Measurements from ENCODE around the gene XAGE1A. TPM values are rescaled to one million over a fixed set of nuclear protein-coding genes. Genes with fewer than 3 reads are reported as not detected.
"Not testable (repeated sequence)": the region's sequence is repeated elsewhere in the genome, so short reads cannot be mapped to it uniquely, and the experiment has no call there.

The XAGE1A gene, protein sequence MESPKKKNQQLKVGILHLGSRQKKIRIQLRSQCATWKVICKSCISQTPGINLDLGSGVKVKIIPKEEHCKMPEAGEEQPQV
- total RNA-seq (2021; ENCODE audit: unreplicated experiment) (not detected), Bru-seq, nascent RNA (not detected), BruChase-seq, experiment 1, labeled RNA remaining after a 2-hour chase (not detected), BruChase-seq, experiment 2, labeled RNA remaining after a 6-hour chase (not detected)
- polyA plus RNA-seq (2012; ENCODE audit: insufficient read length), result not detected
- long read RNA-seq, result 0 reads

DNA sequence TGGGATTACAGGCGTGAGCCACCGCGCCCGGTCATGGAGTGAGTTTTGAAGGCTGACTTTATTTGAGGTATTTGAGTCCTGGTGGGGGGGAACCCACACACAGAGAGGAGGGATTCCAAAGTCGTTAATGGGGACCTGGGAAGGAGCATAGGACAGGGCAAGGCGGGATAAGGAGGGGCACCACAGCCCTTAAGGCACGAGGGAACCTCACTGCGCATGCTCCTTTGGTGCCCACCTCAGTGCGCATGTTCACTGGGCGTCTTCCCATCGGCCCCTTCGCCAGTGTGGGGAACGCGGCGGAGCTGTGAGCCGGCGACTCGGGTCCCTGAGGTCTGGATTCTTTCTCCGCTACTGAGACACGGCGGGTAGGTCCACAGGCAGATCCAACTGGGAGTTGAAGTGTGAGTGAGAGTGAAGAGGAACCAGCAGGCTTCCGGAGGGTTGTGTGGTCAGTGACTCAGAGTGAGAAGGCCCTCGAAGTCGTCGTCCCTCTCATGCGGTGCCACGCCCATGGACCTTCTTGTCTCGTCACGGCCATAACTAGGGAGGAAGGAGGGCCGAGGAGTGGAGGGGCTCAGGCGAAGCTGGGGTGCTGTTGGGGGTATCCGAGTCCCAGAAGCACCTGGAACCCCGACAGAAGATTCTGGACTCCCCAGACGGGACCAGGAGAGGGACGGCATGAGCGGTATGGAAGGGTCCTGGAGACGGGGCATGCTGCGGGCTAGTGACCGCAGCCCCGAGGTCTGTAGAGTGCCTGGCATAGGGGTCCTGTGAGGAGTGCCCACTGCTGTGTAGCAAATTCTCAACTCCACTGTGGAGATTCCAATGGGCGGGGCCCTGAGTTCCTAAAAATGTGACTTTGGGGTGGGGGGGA lies at the start of gene XAGE1A:
TSS of gene XAGE1A (plus strand) at position 264 of the 874 bp plus-strand sequence. CDS start 1,554 bp downstream, outside the sequence.
- DNase-seq (ENCODE audit: low read depth, low spot score); ATAC-seq; CTCF ChIA-PET; H3K36me3 ChIP-seq (ENCODE audit: control insufficient read depth, insufficient read depth, low read length); POLR2A ChIA-PET; H3K4me3 ChIP-seq (ENCODE audit: low read depth in 2 of 2, low read length in 2 of 2); intact Hi-C loops (cut with micrococcal nuclease; ENCODE audit: unreplicated experiment); H3K4me1 ChIP-seq (ENCODE audit: control insufficient read depth, insufficient read depth, low read length); H3K9me3 ChIP-seq (ENCODE audit: control insufficient read depth, insufficient read depth, low read depth, low read length); BruUV-seq (replicated peaks); H3K27me3 ChIP-seq (ENCODE audit: control insufficient read depth, insufficient read depth, low read length); in situ Hi-C loops (cut with HindIII; ENCODE audit: low pct_unique_long_range_greater_than_20kb, low sequenced_read_pairs); H3K27ac ChIP-seq (ENCODE audit: low read length): not testable (repeated sequence)

DNA sequence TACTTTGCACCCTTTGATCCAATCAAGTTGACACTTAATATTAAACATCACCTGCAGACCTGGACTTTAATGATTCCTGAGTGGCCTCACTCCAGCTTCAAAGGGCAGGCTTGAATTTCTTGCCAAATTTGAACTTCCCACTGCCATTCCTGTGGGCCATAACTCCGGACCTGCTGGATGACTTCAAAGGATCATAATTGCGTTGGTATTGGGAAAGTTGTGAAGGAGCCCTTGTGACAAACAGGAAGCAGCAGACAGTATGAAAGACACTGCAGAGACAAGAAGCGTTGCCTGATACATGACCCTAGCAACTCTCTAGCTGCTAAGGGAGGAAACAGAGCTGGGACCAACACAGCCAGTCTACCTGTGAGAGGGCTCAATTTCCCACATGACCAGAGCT lies 43.6 kb upstream of the XAGE1A start:
- BruUV-seq (replicated peaks); H3K27ac ChIP-seq (ENCODE audit: low read length); POLR2A ChIA-PET; ATAC-seq; intact Hi-C loops (cut with micrococcal nuclease; ENCODE audit: unreplicated experiment); DNase-seq (ENCODE audit: low read depth, low spot score); H3K36me3 ChIP-seq (ENCODE audit: control insufficient read depth, insufficient read depth, low read length); H3K4me1 ChIP-seq (ENCODE audit: control insufficient read depth, insufficient read depth, low read length); H3K27me3 ChIP-seq (ENCODE audit: control insufficient read depth, insufficient read depth, low read length); in situ Hi-C loops (cut with HindIII; ENCODE audit: low pct_unique_long_range_greater_than_20kb, low sequenced_read_pairs); H3K9me3 ChIP-seq (ENCODE audit: control insufficient read depth, insufficient read depth, low read depth, low read length); H3K4me3 ChIP-seq (ENCODE audit: low read depth in 2 of 2, low read length in 2 of 2); CTCF ChIA-PET: not testable (repeated sequence)

DNA sequence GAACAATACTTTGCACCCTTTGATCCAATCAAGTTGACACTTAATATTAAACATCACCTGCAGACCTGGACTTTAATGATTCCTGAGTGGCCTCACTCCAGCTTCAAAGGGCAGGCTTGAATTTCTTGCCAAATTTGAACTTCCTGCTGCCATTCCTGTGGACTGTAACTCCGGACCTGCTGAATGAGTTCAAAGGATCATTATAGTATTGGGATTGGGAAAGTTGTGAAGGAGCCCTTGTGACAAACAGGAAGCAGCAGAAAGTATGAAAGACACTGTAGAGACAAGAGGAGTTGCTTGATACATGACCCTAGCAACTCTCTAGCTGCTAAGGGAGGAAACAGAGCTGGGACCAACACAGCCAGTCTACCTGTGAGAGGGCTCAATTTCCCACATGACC lies 24.3 kb upstream of the XAGE1A start:
- ATAC-seq; DNase-seq (ENCODE audit: low read depth, low spot score); BruUV-seq (replicated peaks); H3K27ac ChIP-seq (ENCODE audit: low read length); H3K36me3 ChIP-seq (ENCODE audit: control insufficient read depth, insufficient read depth, low read length); intact Hi-C loops (cut with micrococcal nuclease; ENCODE audit: unreplicated experiment); POLR2A ChIA-PET; H3K27me3 ChIP-seq (ENCODE audit: control insufficient read depth, insufficient read depth, low read length); H3K9me3 ChIP-seq (ENCODE audit: control insufficient read depth, insufficient read depth, low read depth, low read length); in situ Hi-C loops (cut with HindIII; ENCODE audit: low pct_unique_long_range_greater_than_20kb, low sequenced_read_pairs); H3K4me3 ChIP-seq (ENCODE audit: low read depth in 2 of 2, low read length in 2 of 2); CTCF ChIA-PET; H3K4me1 ChIP-seq (ENCODE audit: control insufficient read depth, insufficient read depth, low read length): not testable (repeated sequence)

DNA sequence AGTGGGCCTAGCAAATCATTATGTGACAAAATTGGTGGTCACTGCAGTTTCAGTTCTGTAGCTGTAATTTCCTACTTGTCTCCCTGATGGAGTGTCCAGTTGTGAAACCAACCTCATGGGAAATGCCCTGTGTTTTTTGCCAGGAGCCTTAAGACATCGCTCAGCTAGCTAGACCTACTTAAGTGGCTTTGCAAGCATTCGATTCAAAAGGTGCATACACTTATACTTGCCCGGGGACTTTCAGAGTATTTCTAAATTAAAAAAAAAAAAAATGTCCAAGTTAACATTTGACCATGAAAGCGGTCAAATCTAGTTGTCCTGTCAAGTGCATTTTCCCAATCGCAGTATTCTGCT lies 788 bp downstream of the XAGE1A start:
- ATAC-seq; H3K9me3 ChIP-seq (ENCODE audit: control insufficient read depth, insufficient read depth, low read depth, low read length); H3K27ac ChIP-seq (ENCODE audit: low read length); POLR2A ChIA-PET; intact Hi-C loops (cut with micrococcal nuclease; ENCODE audit: unreplicated experiment); in situ Hi-C loops (cut with HindIII; ENCODE audit: low pct_unique_long_range_greater_than_20kb, low sequenced_read_pairs); DNase-seq (ENCODE audit: low read depth, low spot score); H3K27me3 ChIP-seq (ENCODE audit: control insufficient read depth, insufficient read depth, low read length); BruUV-seq (replicated peaks); H3K4me3 ChIP-seq (ENCODE audit: low read depth in 2 of 2, low read length in 2 of 2); CTCF ChIA-PET; H3K4me1 ChIP-seq (ENCODE audit: control insufficient read depth, insufficient read depth, low read length); H3K36me3 ChIP-seq (ENCODE audit: control insufficient read depth, insufficient read depth, low read length): not testable (repeated sequence)

DNA sequence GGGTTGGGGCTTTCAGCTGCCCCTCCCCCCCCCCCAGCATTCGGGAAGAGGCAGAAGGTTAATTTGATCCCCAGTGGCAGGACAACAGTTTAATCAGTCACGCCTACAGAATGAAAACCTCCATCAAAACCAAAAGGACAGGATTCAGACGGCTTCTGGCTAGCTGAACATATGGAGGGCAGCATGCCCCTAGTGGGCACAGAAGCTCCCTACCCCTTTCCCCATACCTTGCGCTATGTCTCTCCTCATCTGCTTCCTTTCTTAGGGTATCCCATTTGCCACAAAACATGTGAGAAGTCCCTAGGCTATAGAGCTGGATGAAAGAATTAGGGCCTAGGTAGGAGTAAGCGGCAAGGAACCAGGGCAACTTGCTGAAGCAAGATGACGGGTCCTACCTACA lies 5.8 kb downstream of the XAGE1A start:
- H3K27me3 ChIP-seq (ENCODE audit: control insufficient read depth, insufficient read depth, low read length); DNase-seq (ENCODE audit: low read depth, low spot score); H3K4me3 ChIP-seq (ENCODE audit: low read depth in 2 of 2, low read length in 2 of 2); CTCF ChIA-PET; H3K36me3 ChIP-seq (ENCODE audit: control insufficient read depth, insufficient read depth, low read length); H3K27ac ChIP-seq (ENCODE audit: low read length); ATAC-seq; POLR2A ChIA-PET; H3K9me3 ChIP-seq (ENCODE audit: control insufficient read depth, insufficient read depth, low read depth, low read length); intact Hi-C loops (cut with micrococcal nuclease; ENCODE audit: unreplicated experiment); BruUV-seq (replicated peaks); H3K4me1 ChIP-seq (ENCODE audit: control insufficient read depth, insufficient read depth, low read length); in situ Hi-C loops (cut with HindIII; ENCODE audit: low pct_unique_long_range_greater_than_20kb, low sequenced_read_pairs): not testable (repeated sequence)
